Activated T-helper 2 cell treated with anti-CD3 and anti-CD28 coated beads, Interferon-gamma antibody, Interleukin-2, Interleukin-4, amounts not matched to agents 10 μg/mL and 5 μg/mL and 100 μg/mL, durations not matched to agents 14 hours and 24 hours and 36 hours (primary cell): ENCODE measurements around the gene MRPS15. TPM values are rescaled to one million over a fixed set of nuclear protein-coding genes. Genes with fewer than 3 reads are reported as not detected.
"Not testable (repeated sequence)": the region's sequence is repeated elsewhere in the genome, so short reads cannot be mapped to it uniquely, and the experiment has no call there.

Experiments used
- DNase-seq: peaks from one replicate; pipeline ENCODE4 v3.0.0; 2021; ENCODE audit warnings: low spot score
- H3K27ac Mint-ChIP-seq: one replicate; pipeline ENCODE4 v1.8.0; 2021; ENCODE audit warnings: mixed read lengths
- H3K27me3 Mint-ChIP-seq: one replicate; pipeline ENCODE4 v1.8.0; 2021; ENCODE audit warnings: low read depth, mixed read lengths
- H3K36me3 Mint-ChIP-seq: one replicate; pipeline ENCODE4 v1.8.0; 2021; ENCODE audit warnings: low read depth, mixed read lengths
- H3K4me1 Mint-ChIP-seq: one replicate; pipeline ENCODE4 v1.8.0; 2021; ENCODE audit warnings: low read depth, mixed read lengths
- H3K4me3 Mint-ChIP-seq: one replicate; pipeline ENCODE4 v1.8.0; 2021; ENCODE audit warnings: low read depth, mild to moderate bottlenecking, moderate library complexity, mixed read lengths
- H3K9me3 Mint-ChIP-seq: one replicate; pipeline ENCODE4 v1.8.0; 2021; ENCODE audit warnings: mixed read lengths
- intact Hi-C: fragments of 100-400 bp; cut with micrococcal nuclease; formaldehyde crosslinking; loops from one replicate; pipeline ENCODE4 v1.15.1; 2023
- total RNA-seq: library from RNA; stranded (reverse); gene quantifications from 2 replicates; pipeline ENCODE4 v1.2.3, GENCODE V29; 2022

Gene MRPS15
- total RNA-seq = 117 and 123 TPM in 2 replicates

GRCh38 chr1:36463803-36464604 is at the start of gene MRPS15:
Gene MRPS15 (minus strand): TSS chr1:36464384. CDS start chr1:36464275, 109 bp downstream.
- intact Hi-C loops = loop anchor here (1.0 to 5.0 kb wide), 2 partner anchors 14 to 67 kb away; partner anchors contain the start of genes LSM10 and OSCP1
- Mint-ChIP-seq H3K27ac (peak within 1 kb of the TSS; percentile 95), H3K9me3 (no peaks in the 10 kb centered on the region), H3K36me3 (peaks cover 39% of the 10 kb centered on the region), H3K27me3 (no peaks in the 10 kb centered on the region), H3K4me1 (peaks cover 24% of the 10 kb centered on the region), H3K4me3 (peak within 1 kb of the TSS; percentile 99)
- peak; percentile 93 for DNase-seq

- Mint-ChIP-seq H3K36me3 (no peaks in the 10 kb centered on the region), H3K4me1 (no peaks in the 10 kb centered on the region), H3K27me3 (no peaks in the 10 kb centered on the region), H3K4me3 (no peak overlapping the region), H3K27ac (no peak overlapping the region), H3K9me3 (no peaks in the 10 kb centered on the region)
- no peak for DNase-seq
- intact Hi-C loops = no loop called here
Observed at GRCh38 chr1:36512842-36513241, 48.7 kb upstream of the MRPS15 start.

GRCh38 chr1:36511804-36512798 is 47.9 kb upstream of the MRPS15 start:
- H3K27me3 Mint-ChIP-seq = peaks cover 5% of the 10 kb centered on the region
- no peak overlapping the region for H3K4me3 Mint-ChIP-seq
- H3K9me3 Mint-ChIP-seq = no peaks in the 10 kb centered on the region
- H3K27ac Mint-ChIP-seq = no peak overlapping the region
- no peak for DNase-seq
- intact Hi-C loops = no loop called here
- no peaks in the 10 kb centered on the region for H3K4me1 Mint-ChIP-seq
- H3K36me3 Mint-ChIP-seq = no peaks in the 10 kb centered on the region

GRCh38 chr1:36511220-36511619 is 47.0 kb upstream of the MRPS15 start:
- H3K4me1 Mint-ChIP-seq, H3K36me3 Mint-ChIP-seq, intact Hi-C loops, DNase-seq, H3K27ac Mint-ChIP-seq, H3K9me3 Mint-ChIP-seq, H3K27me3 Mint-ChIP-seq, H3K4me3 Mint-ChIP-seq: not testable (repeated sequence)

GRCh38 chr1:36510418-36510817 is 46.2 kb upstream of the MRPS15 start:
- no peak overlapping the region for H3K4me3 Mint-ChIP-seq
- no peaks in the 10 kb centered on the region for H3K9me3 Mint-ChIP-seq
- no peak overlapping the region for H3K27ac Mint-ChIP-seq
- peaks cover 9% of the 10 kb centered on the region for H3K27me3 Mint-ChIP-seq
- H3K36me3 Mint-ChIP-seq = no peaks in the 10 kb centered on the region
- intact Hi-C loops = no loop called here
- DNase-seq = no peak
- H3K4me1 Mint-ChIP-seq = no peaks in the 10 kb centered on the region

- no peaks in the 10 kb centered on the region for H3K4me1 Mint-ChIP-seq
- H3K4me3 Mint-ChIP-seq = no peak overlapping the region
- H3K36me3 Mint-ChIP-seq = no peaks in the 10 kb centered on the region
Observed at GRCh38 chr1:36508257-36508656, 44.1 kb upstream of the MRPS15 start.

GRCh38 chr1:36506276-36506920 is 42.2 kb upstream of the MRPS15 start:
- H3K9me3 Mint-ChIP-seq = no peaks in the 10 kb centered on the region
- peaks cover 29% of the 10 kb centered on the region for H3K27me3 Mint-ChIP-seq

More at GRCh38 chr1:36508257-36508656, 44.1 kb upstream of the MRPS15 start:
- Mint-ChIP-seq H3K27ac (no peak overlapping the region), H3K9me3 (no peaks in the 10 kb centered on the region), H3K27me3 (peaks cover 18% of the 10 kb centered on the region)
- intact Hi-C loops = no loop called here
- no peak for DNase-seq

GRCh38 chr1:36503733-36504132 is 39.5 kb upstream of the MRPS15 start:
- Mint-ChIP-seq H3K36me3 (no peaks in the 10 kb centered on the region), H3K9me3 (no peaks in the 10 kb centered on the region), H3K27me3 (peaks cover 36% of the 10 kb centered on the region), H3K4me3 (no peak overlapping the region), H3K4me1 (no peaks in the 10 kb centered on the region), H3K27ac (no peak overlapping the region)
- intact Hi-C loops = no loop called here
- no peak for DNase-seq

More at GRCh38 chr1:36506276-36506920, 42.2 kb upstream of the MRPS15 start:
- intact Hi-C loops = no loop called here
- DNase-seq = no peak
- Mint-ChIP-seq H3K27ac (no peak overlapping the region), H3K36me3 (no peaks in the 10 kb centered on the region), H3K4me1 (no peaks in the 10 kb centered on the region), H3K4me3 (no peak overlapping the region)

- H3K9me3 Mint-ChIP-seq = no peaks in the 10 kb centered on the region
- H3K4me1 Mint-ChIP-seq = no peaks in the 10 kb centered on the region
Observed at GRCh38 chr1:36503159-36503558, 39.0 kb upstream of the MRPS15 start.

GRCh38 chr1:36502616-36503015 is 38.4 kb upstream of the MRPS15 start:
- H3K27me3 Mint-ChIP-seq = peaks cover 42% of the 10 kb centered on the region
- H3K27ac Mint-ChIP-seq = no peak overlapping the region
- no peaks in the 10 kb centered on the region for H3K4me1 Mint-ChIP-seq
- intact Hi-C loops = no loop called here
- H3K4me3 Mint-ChIP-seq = no peak overlapping the region
- no peak for DNase-seq
- H3K36me3 Mint-ChIP-seq = no peaks in the 10 kb centered on the region
- no peaks in the 10 kb centered on the region for H3K9me3 Mint-ChIP-seq

More at GRCh38 chr1:36503159-36503558, 39.0 kb upstream of the MRPS15 start:
- intact Hi-C loops = no loop called here
- DNase-seq = no peak
- peaks cover 39% of the 10 kb centered on the region for H3K27me3 Mint-ChIP-seq
- H3K27ac Mint-ChIP-seq = no peak overlapping the region
- H3K36me3 Mint-ChIP-seq = no peaks in the 10 kb centered on the region
- no peak overlapping the region for H3K4me3 Mint-ChIP-seq

- DNase-seq, H3K4me3 Mint-ChIP-seq, intact Hi-C loops, H3K9me3 Mint-ChIP-seq, H3K4me1 Mint-ChIP-seq, H3K36me3 Mint-ChIP-seq, H3K27ac Mint-ChIP-seq: not testable (repeated sequence)
- peaks cover 42% of the 10 kb centered on the region for H3K27me3 Mint-ChIP-seq
Observed at GRCh38 chr1:36501911-36502310, 37.7 kb upstream of the MRPS15 start.

GRCh38 chr1:36497207-36497606 is 33.0 kb upstream of the MRPS15 start:
- H3K4me3 Mint-ChIP-seq = no peak overlapping the region
- H3K36me3 Mint-ChIP-seq = no peaks in the 10 kb centered on the region
- H3K4me1 Mint-ChIP-seq = no peaks in the 10 kb centered on the region
- no peaks in the 10 kb centered on the region for H3K9me3 Mint-ChIP-seq
- DNase-seq = no peak
- intact Hi-C loops = no loop called here
- H3K27me3 Mint-ChIP-seq = peaks cover 23% of the 10 kb centered on the region
- no peak overlapping the region for H3K27ac Mint-ChIP-seq
